B cell (primary cell): ENCODE data around the gene EPDR1.

Source experiments
- CTCF ChIP-seq: fragments of 200-600 bp; IDR thresholded peaks from one replicate; pipeline ENCODE4 v1.8.0; 2022; ENCODE audit warnings: antibody characterized with exemption, mild to moderate bottlenecking
- EZH2 ChIP-seq: IDR thresholded peaks from 2 replicates; pipeline ENCODE4 v1.6.1; 2012; ENCODE audit warnings: borderline replicate concordance, low read depth, mild to moderate bottlenecking, moderate library complexity, low read length; ENCODE audit not compliant: insufficient read depth, poor library complexity, severe bottlenecking

- no peak for TF ChIP-seq CTCF
- no peak for TF ChIP-seq EZH2
These were observed 1.4 kb downstream of the EPDR1 start for GRCh38 chr7:37921876-37922275.
